ENCODE measurements around the gene ST7. TPM values are rescaled to one million over a fixed set of nuclear protein-coding genes. Genes with fewer than 3 reads are reported as not detected.

The ST7 gene
- total RNA-seq, 4 donors from 2014 or later, result 16.2 to 38.6 (median 22.5) TPM

- no peak for TF ChIP-seq CTCF (IDR thresholded peaks at IDR 0.05; ENCODE audit: low read depth)
Measured at GRCh38 chr7:117074378-117074777, 121.1 kb downstream of the ST7 start.

- TF ChIP-seq CTCF (IDR thresholded peaks at IDR 0.05; ENCODE audit: low read depth), result no peak
Measured at GRCh38 chr7:117075934-117076333, 122.6 kb downstream of the ST7 start.

GRCh38 chr7:117076426-117076943 lies 123.2 kb downstream of the ST7 start:
- TF ChIP-seq CTCF (IDR thresholded peaks at IDR 0.05; ENCODE audit: low read depth), result no peak

DNA sequence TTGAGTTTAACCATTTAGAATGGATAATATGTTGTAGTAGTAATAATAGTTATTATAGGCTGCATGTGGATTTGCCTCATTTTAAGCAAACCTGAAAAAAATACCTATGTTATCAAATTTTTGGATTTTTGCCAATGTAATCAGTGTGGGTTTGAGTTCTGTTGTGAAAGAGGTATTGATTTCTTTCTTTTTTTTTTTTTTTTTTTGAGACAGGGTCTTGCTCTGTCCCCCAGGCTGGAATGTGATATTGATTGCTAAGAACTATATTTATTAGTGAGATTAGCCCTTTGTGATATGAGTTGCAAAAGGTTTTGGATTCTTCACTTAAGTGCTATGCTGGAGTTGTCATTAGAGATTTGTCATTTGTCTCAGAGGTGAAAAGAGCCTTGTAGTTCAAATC lies 124.4 kb downstream of the ST7 start:
- TF ChIP-seq CTCF (IDR thresholded peaks at IDR 0.05; ENCODE audit: low read depth), result no peak

DNA sequence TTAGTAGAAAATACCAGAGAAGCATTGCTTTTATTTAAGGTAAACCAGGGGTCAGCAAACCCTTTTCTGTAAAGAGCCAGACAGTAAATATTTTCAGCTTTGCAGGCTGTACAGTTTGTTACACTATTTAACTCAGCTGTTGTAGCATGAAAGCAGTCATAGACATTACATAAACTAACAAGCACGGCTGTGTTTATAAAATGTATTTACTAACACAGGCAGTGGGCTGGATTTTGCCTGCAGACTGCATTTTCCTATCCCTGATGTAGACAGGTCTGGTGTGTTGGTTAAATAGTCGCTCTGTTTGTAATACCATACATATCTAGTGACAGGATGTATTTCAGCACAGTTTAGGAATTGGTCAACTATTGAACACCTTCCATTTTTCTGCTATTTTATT lies 129.3 kb downstream of the ST7 start:
- no peak for TF ChIP-seq CTCF (IDR thresholded peaks at IDR 0.05; ENCODE audit: low read depth)

GRCh38 chr7:117083648-117084047 lies 130.3 kb downstream of the ST7 start:
- no peak for TF ChIP-seq CTCF (IDR thresholded peaks at IDR 0.05; ENCODE audit: low read depth)

GRCh38 chr7:117084286-117084685 lies 131.0 kb downstream of the ST7 start:
- TF ChIP-seq CTCF (IDR thresholded peaks at IDR 0.05; ENCODE audit: low read depth), result no peak
